Activated T-helper 2 cell treated with anti-CD3 and anti-CD28 coated beads, Interferon-gamma antibody, Interleukin-2, Interleukin-4, amounts not matched to agents 10 μg/mL and 5 μg/mL and 100 μg/mL, durations not matched to agents 14 hours and 24 hours and 36 hours (primary cell): ENCODE data around the gene SSRP1. TPM values are rescaled to one million over a fixed set of nuclear protein-coding genes. Genes with fewer than 3 reads are reported as not detected.

Experiments used
- DNase-seq: peaks from one replicate; pipeline ENCODE4 v3.0.0; 2021; ENCODE audit warnings: low spot score
- H3K27ac Mint-ChIP-seq: one replicate; pipeline ENCODE4 v1.8.0; 2021; ENCODE audit warnings: mixed read lengths
- H3K27me3 Mint-ChIP-seq: one replicate; pipeline ENCODE4 v1.8.0; 2021; ENCODE audit warnings: low read depth, mixed read lengths
- H3K36me3 Mint-ChIP-seq: one replicate; pipeline ENCODE4 v1.8.0; 2021; ENCODE audit warnings: low read depth, mixed read lengths
- H3K4me1 Mint-ChIP-seq: one replicate; pipeline ENCODE4 v1.8.0; 2021; ENCODE audit warnings: low read depth, mixed read lengths
- H3K4me3 Mint-ChIP-seq: one replicate; pipeline ENCODE4 v1.8.0; 2021; ENCODE audit warnings: low read depth, mild to moderate bottlenecking, moderate library complexity, mixed read lengths
- H3K9me3 Mint-ChIP-seq: one replicate; pipeline ENCODE4 v1.8.0; 2021; ENCODE audit warnings: mixed read lengths
- intact Hi-C: fragments of 100-400 bp; cut with micrococcal nuclease; formaldehyde crosslinking; loops from one replicate; pipeline ENCODE4 v1.15.1; 2023
- total RNA-seq: library from RNA; stranded (reverse); gene quantifications from 2 replicates; pipeline ENCODE4 v1.2.3, GENCODE V29; 2022

Gene SSRP1
- total RNA-seq, 1 donor from 2014 or later = 218 TPM

DNA sequence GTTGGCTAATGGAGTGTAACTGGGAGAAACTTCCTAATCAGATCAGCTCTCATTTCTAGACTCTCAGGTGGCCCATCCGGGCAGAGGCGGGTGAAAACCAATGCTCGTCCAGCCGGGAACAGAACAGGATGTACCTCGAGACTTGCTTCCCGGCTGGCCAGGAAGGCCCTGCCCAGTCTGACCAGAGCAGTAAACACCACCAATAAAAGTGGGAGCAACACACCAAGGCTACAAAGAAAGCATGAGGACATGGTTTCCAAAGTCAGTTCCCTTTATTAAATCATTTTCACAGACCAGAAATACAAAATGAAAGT, 10.0 kb downstream of the SSRP1 start:
- H3K4me1 Mint-ChIP-seq = peaks cover 56% of the 10 kb centered on the region
- no peak for DNase-seq
- intact Hi-C loops = loop anchor here (1.0 to 2.0 kb wide), 3 partner anchors 10 to 387 kb away; partner anchors contain the start of genes MED19, SSRP1 and TMX2
- H3K9me3 Mint-ChIP-seq = no peaks in the 10 kb centered on the region
- peak overlapping the region; percentile 92 for H3K27ac Mint-ChIP-seq
- H3K27me3 Mint-ChIP-seq = no peaks in the 10 kb centered on the region
- H3K36me3 Mint-ChIP-seq = peaks cover 55% of the 10 kb centered on the region
- peak overlapping the region; percentile 84 for H3K4me3 Mint-ChIP-seq

- Mint-ChIP-seq H3K27me3 (no peaks in the 10 kb centered on the region), H3K27ac (peak within 1 kb of the TSS; percentile 92), H3K36me3 (peaks cover 50% of the 10 kb centered on the region), H3K9me3 (no peaks in the 10 kb centered on the region), H3K4me3 (peak within 1 kb of the TSS; percentile 84), H3K4me1 (peaks cover 51% of the 10 kb centered on the region)
- intact Hi-C loops = loop anchor here (1.0 to 2.0 kb wide), 4 partner anchors 10 to 387 kb away; partner anchors contain the start of genes MED19, SSRP1 and TMX2
- DNase-seq = peak; percentile 86
Observed at GRCh38 chr11:57324886-57325734, 10.6 kb downstream of the SSRP1 start, which contains the start of gene TNKS1BP1. Gene TNKS1BP1 (minus strand): TSS chr11:57324952. CDS start chr11:57321885, 3,067 bp downstream.

DNA sequence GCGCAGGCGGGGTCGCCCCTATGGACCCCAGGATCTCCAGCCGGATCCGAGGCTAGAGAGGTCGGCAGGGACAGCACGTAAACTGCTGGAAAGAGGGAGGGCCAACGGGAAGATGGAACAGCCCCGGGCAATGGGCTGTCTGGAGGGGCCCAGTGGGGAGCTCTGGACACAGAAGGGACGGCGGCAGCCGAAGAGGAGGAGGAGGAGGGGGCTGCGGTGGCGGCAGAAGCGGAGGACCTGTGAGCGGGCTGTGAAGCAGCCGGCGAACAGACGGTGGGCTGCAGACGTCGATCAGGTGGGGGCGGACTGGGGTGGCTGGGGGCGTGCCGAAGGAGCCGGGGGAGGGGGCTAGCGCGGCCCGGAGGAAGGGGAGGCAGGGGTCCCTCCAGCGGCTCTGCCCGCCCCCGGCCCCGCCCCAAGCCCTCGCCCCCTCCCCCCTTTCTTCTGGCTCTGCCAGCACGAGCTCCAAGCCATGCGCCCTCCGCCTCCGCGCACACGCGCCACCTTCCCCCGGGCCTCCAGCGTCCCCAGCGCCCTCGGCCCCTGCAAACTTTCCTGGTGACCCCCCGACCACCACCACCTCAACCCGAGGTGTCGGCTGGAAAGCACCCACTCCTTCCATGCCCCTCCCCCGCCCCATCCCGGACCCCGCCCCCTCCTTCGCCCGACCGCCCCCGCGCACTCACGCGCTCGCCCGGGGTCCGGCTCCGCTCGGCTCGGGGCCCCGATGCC, 11.4 kb downstream of the SSRP1 start:
- no peak for DNase-seq
- no peaks in the 10 kb centered on the region for H3K27me3 Mint-ChIP-seq
- peaks cover 42% of the 10 kb centered on the region for H3K36me3 Mint-ChIP-seq
- intact Hi-C loops = loop anchor here (1.0 to 2.0 kb wide), 2 partner anchors 13 to 342 kb away; no protein-coding TSS in a partner anchor
- peak overlapping the region; percentile 84 for H3K4me3 Mint-ChIP-seq
- no peaks in the 10 kb centered on the region for H3K9me3 Mint-ChIP-seq
- H3K27ac Mint-ChIP-seq = peak overlapping the region; percentile 74
- peaks cover 45% of the 10 kb centered on the region for H3K4me1 Mint-ChIP-seq

GRCh38 chr11:57323855-57324153, 11.9 kb downstream of the SSRP1 start:
- H3K27ac Mint-ChIP-seq = peak overlapping the region; percentile 74
- H3K4me1 Mint-ChIP-seq = peaks cover 44% of the 10 kb centered on the region
- no peaks in the 10 kb centered on the region for H3K9me3 Mint-ChIP-seq
- no peak for DNase-seq
- intact Hi-C loops = loop anchor here (1.0 to 2.0 kb wide), 2 partner anchors 13 to 343 kb away; no protein-coding TSS in a partner anchor
- H3K27me3 Mint-ChIP-seq = no peaks in the 10 kb centered on the region
- peak overlapping the region; percentile 84 for H3K4me3 Mint-ChIP-seq
- H3K36me3 Mint-ChIP-seq = peaks cover 36% of the 10 kb centered on the region

DNA sequence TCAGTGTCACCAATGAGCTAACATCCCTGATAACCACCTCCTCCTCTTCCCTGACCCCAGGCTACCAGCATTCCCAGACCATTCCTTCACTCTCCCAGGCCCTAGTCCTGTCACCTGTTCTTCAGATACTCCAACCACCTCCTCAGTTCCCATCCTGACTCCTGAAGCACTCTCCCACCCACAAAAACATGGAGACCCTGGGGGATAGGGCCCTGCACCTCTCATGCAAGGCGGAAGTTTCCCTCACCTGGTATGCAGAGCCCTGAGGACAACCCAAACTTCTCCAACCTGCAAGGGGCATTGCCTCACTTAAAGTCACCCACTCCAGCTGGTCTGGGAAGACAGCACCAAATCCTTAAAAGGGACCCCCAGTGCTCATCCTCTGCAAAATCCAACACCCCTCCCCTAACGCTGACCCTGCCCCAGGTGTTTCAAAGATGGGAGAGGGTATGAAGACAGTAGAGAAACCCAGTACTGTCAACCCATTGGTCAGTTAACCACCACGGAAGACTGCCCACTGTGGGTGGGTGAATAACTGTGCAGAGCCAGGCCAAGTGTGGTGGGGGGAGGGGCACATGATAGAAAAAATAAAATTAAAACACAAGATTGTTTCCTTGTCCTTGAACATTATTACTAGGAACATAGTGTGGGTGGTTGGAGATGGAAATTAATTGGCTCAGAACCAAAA, 12.4 kb downstream of the SSRP1 start:
- no peak for DNase-seq
- Mint-ChIP-seq H3K4me1 (peaks cover 40% of the 10 kb centered on the region), H3K9me3 (no peaks in the 10 kb centered on the region), H3K27me3 (no peaks in the 10 kb centered on the region), H3K36me3 (peaks cover 32% of the 10 kb centered on the region), H3K4me3 (peak overlapping the region; percentile 84), H3K27ac (peak overlapping the region; percentile 40)
- intact Hi-C loops = no loop called here

- Mint-ChIP-seq H3K4me3 (peak overlapping the region; percentile 65), H3K9me3 (no peaks in the 10 kb centered on the region), H3K27ac (peak overlapping the region; percentile 40), H3K27me3 (no peaks in the 10 kb centered on the region), H3K36me3 (peaks cover 25% of the 10 kb centered on the region), H3K4me1 (peaks cover 36% of the 10 kb centered on the region)
- intact Hi-C loops = no loop called here
- no peak for DNase-seq
Observed at GRCh38 chr11:57322256-57323166, 13.2 kb downstream of the SSRP1 start.

GRCh38 chr11:57321388-57322255, 14.1 kb downstream of the SSRP1 start:
- H3K27me3 Mint-ChIP-seq = no peaks in the 10 kb centered on the region
- peak overlapping the region; percentile 23 for H3K4me3 Mint-ChIP-seq
- no peak for DNase-seq
- no peaks in the 10 kb centered on the region for H3K9me3 Mint-ChIP-seq
- H3K27ac Mint-ChIP-seq = no peak overlapping the region
- intact Hi-C loops = no loop called here
- peaks cover 16% of the 10 kb centered on the region for H3K36me3 Mint-ChIP-seq
- peaks cover 30% of the 10 kb centered on the region for H3K4me1 Mint-ChIP-seq

- Mint-ChIP-seq H3K4me1 (peaks cover 22% of the 10 kb centered on the region), H3K36me3 (peaks cover 8% of the 10 kb centered on the region), H3K9me3 (no peaks in the 10 kb centered on the region), H3K27me3 (no peaks in the 10 kb centered on the region), H3K4me3 (no peak overlapping the region), H3K27ac (no peak overlapping the region)
- no peak for DNase-seq
- intact Hi-C loops = no loop called here
Observed at GRCh38 chr11:57320719-57321387, 14.8 kb downstream of the SSRP1 start.

GRCh38 chr11:57320067-57320718, 15.5 kb downstream of the SSRP1 start:
- intact Hi-C loops = no loop called here
- no peaks in the 10 kb centered on the region for H3K9me3 Mint-ChIP-seq
- peaks cover 15% of the 10 kb centered on the region for H3K4me1 Mint-ChIP-seq

GRCh38 chr11:57318178-57318577, 17.5 kb downstream of the SSRP1 start:
- intact Hi-C loops = no loop called here
- DNase-seq = no peak
- no peaks in the 10 kb centered on the region for H3K9me3 Mint-ChIP-seq
- no peaks in the 10 kb centered on the region for H3K27me3 Mint-ChIP-seq
- no peak overlapping the region for H3K4me3 Mint-ChIP-seq
- H3K36me3 Mint-ChIP-seq = no peaks in the 10 kb centered on the region
- peaks cover 11% of the 10 kb centered on the region for H3K4me1 Mint-ChIP-seq
- no peak overlapping the region for H3K27ac Mint-ChIP-seq

More at GRCh38 chr11:57320067-57320718, 15.5 kb downstream of the SSRP1 start:
- no peak for DNase-seq
- peaks cover 2% of the 10 kb centered on the region for H3K36me3 Mint-ChIP-seq
- no peak overlapping the region for H3K27ac Mint-ChIP-seq
- no peaks in the 10 kb centered on the region for H3K27me3 Mint-ChIP-seq
- H3K4me3 Mint-ChIP-seq = no peak overlapping the region
